Kidney epithelial cell (primary cell): ENCODE data around the gene SOX5. TPM values are rescaled to one million over a fixed set of nuclear protein-coding genes. Genes with fewer than 3 reads are reported as not detected.
"Not testable (repeated sequence)": the region's sequence is repeated elsewhere in the genome, so short reads cannot be mapped to it uniquely, and the experiment has no call there.

Experiments used
- DNase-seq: peaks from one replicate; pipeline ENCODE4 v3.0.0-alpha.2; 2010; ENCODE audit warnings: low read depth
- H3K27me3 ChIP-seq: 2 replicates; pipeline ENCODE4 v1.6.0; 2011; ENCODE audit warnings: low read length; ENCODE audit not compliant: control insufficient read depth, insufficient read depth
- H3K36me3 ChIP-seq: 2 replicates; pipeline ENCODE4 v1.5.1; 2011; ENCODE audit warnings: low read length; ENCODE audit not compliant: control insufficient read depth, insufficient read depth
- H3K4me3 ChIP-seq: 2 replicates; pipeline ENCODE4 v1.5.1; 2011; ENCODE audit warnings: low read depth, mild to moderate bottlenecking, control low read depth, low read length
- CTCF ChIP-seq: IDR thresholded peaks from 2 replicates; pipeline ENCODE4 v1.5.1; 2011; ENCODE audit warnings: mild to moderate bottlenecking, moderate library complexity, low read length, control low read depth, inconsistent platforms; ENCODE audit not compliant: insufficient read depth, poor library complexity, severe bottlenecking
- total RNA-seq: library from RNA; depleted of rRNA; stranded (reverse); fragments of >200 nt; gene quantifications from 2 replicates; pipeline ENCODE4 v1.2.3, GENCODE V29; 2015

Gene SOX5
- total RNA-seq, 1 donor from 2014 or later: 1.0 TPM

GRCh38 chr12:23834076-23834475, 115.4 kb downstream of the SOX5 start:
- Histone ChIP-seq H3K27me3 (no peaks in the 10 kb centered on the region), H3K36me3 (no peaks in the 10 kb centered on the region), H3K4me3 (no peak overlapping the region)
- TF ChIP-seq CTCF: no peak
- DNase-seq: no peak

GRCh38 chr12:23831739-23832138, 117.7 kb downstream of the SOX5 start:
- H3K4me3 ChIP-seq: no peak overlapping the region
- no peak for TF ChIP-seq CTCF
- H3K36me3 ChIP-seq: no peaks in the 10 kb centered on the region
- H3K27me3 ChIP-seq: no peaks in the 10 kb centered on the region
- DNase-seq: no peak

GRCh38 chr12:23830210-23830609, 119.3 kb downstream of the SOX5 start:
- no peaks in the 10 kb centered on the region for H3K36me3 ChIP-seq
- H3K27me3 ChIP-seq: no peaks in the 10 kb centered on the region
- no peak for DNase-seq
- no peak for TF ChIP-seq CTCF
- no peak overlapping the region for H3K4me3 ChIP-seq

GRCh38 chr12:23827353-23827752, 122.1 kb downstream of the SOX5 start:
- DNase-seq: no peak
- Histone ChIP-seq H3K4me3 (no peak overlapping the region), H3K36me3 (no peaks in the 10 kb centered on the region), H3K27me3 (no peaks in the 10 kb centered on the region)
- no peak for TF ChIP-seq CTCF

- not testable (repeated sequence) for DNase-seq, H3K36me3 ChIP-seq, H3K27me3 ChIP-seq, H3K4me3 ChIP-seq
Measured at GRCh38 chr12:23825124-23825523, 124.3 kb downstream of the SOX5 start.

GRCh38 chr12:23824358-23824757, 125.1 kb downstream of the SOX5 start:
- no peaks in the 10 kb centered on the region for H3K27me3 ChIP-seq
- no peaks in the 10 kb centered on the region for H3K36me3 ChIP-seq
- TF ChIP-seq CTCF: no peak
- no peak for DNase-seq
- H3K4me3 ChIP-seq: no peak overlapping the region

- not testable (repeated sequence) for H3K36me3 ChIP-seq, DNase-seq, H3K4me3 ChIP-seq, H3K27me3 ChIP-seq
Measured at GRCh38 chr12:23822883-23823282, 126.6 kb downstream of the SOX5 start.
